Measurements from ENCODE around the gene MEIKIN.

DNA sequence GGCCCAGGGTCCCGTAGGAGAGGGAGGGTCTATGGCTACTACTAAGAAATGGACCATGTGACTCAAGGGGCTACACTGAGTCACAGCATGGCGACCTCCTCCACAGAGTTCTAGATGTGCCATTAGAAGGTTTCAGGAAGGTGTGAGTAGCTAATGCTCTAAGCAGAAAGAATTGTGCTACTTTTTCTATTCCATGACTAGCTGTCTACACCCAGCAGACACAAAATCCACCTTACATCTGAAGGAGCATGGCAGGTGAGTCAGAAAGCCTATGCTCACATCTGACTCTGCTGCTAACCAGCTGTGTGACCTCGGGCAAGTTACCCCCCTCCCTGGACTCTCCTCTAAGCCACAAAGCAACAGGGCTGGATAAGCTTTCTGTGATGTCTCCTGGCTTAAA, 14.4 kb upstream of the MEIKIN start:
- TF ChIP-seq, protein P1, sequence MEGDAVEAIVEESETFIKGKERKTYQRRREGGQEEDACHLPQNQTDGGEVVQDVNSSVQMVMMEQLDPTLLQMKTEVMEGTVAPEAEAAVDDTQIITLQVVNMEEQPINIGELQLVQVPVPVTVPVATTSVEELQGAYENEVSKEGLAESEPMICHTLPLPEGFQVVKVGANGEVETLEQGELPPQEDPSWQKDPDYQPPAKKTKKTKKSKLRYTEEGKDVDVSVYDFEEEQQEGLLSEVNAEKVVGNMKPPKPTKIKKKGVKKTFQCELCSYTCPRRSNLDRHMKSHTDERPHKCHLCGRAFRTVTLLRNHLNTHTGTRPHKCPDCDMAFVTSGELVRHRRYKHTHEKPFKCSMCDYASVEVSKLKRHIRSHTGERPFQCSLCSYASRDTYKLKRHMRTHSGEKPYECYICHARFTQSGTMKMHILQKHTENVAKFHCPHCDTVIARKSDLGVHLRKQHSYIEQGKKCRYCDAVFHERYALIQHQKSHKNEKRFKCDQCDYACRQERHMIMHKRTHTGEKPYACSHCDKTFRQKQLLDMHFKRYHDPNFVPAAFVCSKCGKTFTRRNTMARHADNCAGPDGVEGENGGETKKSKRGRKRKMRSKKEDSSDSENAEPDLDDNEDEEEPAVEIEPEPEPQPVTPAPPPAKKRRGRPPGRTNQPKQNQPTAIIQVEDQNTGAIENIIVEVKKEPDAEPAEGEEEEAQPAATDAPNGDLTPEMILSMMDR (IDR thresholded peaks at IDR 0.05): no peak
- TF ChIP-seq POLR2A (IDR thresholded peaks at IDR 0.05): no peak

Measured in Peyer's patch (tissue), 4 donors.